ENCODE measurements around the gene PRR33.

Gene PRR33

DNA sequence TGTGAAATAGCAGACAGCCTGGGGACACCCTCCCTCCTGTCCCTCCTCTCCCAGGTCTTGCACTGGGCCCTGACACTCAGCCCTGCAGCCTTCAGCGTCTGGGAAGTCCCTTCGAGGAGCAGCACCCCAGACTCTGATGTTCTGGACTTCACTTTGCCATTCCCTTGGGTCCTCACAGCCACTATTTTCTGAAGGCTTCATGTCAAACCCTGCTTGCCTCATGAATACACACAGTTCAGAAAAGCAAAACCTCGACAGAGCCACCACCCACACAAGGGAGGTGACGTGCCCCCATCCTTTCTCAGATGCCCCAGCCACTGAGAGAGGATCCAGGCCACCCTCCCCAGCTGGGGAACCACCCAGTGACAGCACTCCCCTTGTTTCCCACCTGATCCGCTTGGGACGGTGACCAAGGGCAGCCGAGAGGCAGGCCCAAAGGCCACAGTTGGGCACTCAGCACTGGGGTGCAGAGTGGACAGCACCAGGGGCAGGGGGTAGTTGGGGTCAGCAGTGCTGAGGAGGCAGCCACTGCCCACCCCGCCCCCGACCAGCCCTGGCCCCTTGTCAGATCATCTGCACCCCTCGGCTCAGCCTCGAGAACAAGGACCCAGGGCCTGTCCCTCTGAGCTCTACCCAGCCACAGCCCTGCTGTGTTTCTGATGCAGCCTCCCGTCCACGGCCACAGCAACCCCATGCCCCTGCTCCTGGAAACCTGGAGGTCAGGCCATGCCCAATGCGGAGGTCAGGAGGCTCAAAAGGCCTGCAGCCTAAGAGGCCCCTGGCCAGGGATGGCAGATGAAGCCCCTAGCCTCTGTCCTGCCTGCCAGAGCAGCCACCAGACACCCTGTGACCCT is 24.7 kb upstream of the PRR33 start:
- DNase-seq (ENCODE audit: low read depth): no peak

DNA sequence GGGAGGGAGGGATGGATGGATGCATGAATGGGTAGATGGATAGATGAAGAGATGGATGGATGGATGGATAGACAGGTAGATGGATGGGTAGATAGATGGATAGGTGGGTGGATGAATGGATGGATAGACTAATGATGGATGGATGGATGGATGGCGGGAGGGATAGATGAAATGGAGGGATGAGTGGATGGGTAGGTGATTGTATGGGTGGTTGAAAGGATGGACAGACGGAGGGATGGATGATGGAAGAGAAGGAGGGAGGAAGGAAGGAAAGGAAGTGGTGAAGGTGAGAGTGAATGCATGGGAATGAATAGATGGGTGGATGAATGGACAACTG is 24.1 kb upstream of the PRR33 start:
- DNase-seq (ENCODE audit: low read depth): no peak

DNA sequence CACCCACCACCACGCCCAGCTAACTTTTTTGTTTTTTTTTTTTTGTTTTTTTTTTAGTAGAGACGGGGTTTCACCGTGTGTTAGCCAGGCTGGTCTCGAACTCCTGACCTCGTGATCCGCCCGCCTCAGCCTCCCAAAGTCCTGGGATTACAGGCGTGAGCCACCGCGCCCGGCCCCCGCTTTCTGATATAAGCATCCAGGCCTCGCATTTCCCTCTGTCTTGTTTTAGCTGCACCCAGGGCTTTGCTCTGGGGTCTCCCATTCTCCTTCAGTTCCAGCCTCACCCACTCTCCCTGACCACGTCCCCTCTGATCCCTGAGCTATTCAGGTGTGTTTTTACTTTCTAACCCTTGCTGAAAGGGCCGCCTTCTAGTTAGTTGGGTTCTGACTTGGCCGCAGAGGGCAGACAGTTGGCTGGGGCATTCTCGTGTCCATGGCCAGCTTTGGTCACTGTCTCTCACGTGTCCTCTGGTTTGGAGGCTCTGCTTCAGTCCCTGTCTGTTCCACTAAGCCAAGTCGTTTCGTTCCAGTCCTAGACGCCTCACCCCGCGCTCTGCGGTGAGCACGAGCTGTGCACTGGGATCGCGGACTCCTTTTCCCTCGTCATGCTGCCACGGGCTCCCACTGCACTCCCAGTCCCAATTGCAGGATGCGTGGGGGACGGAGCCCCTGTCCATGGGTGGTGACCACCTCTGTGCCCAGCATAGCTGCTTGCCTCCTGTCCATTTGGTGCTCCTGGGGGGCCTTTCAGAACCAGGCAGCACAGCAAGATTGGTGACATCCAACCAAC is 21.8 kb upstream of the PRR33 start:
- DNase-seq (ENCODE audit: low read depth): no peak

DNA sequence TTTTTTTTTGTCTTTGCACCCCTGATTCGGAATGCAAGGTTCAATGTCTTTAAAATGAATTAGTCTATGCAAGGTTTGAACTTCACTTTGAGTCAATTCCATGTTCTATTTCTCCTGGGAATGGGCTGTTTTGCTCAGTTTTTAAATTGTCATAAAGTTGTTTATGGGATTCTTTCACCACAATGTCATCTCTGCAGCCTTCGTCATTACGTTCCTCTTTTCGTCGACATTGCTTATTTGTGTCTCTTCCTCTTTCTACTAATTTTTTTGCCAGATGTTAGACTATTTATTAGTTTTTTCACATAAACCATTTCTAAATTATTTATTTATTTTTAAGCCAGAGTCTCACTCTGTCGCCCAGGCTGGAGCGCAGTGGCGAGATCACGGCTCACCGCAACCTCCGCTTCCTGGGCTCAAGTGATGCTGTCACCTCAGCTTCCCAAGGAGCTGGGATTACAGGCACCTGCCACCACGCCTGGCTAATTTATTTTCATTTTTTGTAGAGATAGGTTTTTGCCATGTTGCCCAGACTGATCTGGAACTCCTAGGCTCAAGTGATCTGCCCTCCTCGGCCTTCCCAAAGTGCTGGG is 20.7 kb upstream of the PRR33 start:
- no peak for DNase-seq (ENCODE audit: low read depth)

DNA sequence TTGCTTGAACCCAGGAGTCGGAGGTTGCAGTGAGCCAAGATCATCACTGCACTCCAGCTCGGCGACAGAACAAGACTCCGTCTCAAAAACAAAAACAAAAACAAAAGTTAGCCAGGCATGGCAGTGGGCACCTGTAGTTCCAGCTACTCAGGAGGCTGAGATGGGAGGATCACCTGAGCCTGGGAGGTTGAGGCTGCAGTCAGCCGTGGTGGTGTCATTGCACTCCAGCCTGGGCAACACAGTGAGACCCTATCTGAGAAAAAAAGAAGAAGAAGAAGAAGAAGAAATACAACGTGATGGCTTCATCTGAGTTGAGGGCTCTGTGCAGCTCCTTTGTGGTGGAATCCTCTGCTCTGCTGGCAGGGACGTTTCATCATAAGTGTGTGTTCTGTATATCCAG is 17.8 kb upstream of the PRR33 start:
- no peak for DNase-seq (ENCODE audit: low read depth)

DNA sequence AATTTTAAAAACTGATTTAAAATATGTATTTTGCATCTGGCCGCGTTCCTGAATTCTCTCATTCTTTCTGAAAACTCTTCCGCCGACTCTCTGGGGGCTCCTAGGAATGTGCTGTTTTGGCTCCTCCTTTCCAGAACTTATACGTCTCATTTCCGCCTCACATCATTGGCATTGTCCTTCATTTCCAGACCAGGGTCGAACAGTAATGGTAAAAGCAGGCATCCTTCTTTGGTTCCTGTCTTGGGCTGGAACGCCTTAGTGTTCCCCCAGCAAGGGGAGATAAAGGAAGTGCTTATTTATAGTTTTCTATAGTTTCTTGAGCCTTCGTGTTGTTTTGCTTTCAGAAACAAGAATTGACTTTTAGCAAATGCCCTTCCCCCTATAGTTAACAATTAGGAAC is 16.9 kb upstream of the PRR33 start:
- no peak for DNase-seq (ENCODE audit: low read depth)

DNA sequence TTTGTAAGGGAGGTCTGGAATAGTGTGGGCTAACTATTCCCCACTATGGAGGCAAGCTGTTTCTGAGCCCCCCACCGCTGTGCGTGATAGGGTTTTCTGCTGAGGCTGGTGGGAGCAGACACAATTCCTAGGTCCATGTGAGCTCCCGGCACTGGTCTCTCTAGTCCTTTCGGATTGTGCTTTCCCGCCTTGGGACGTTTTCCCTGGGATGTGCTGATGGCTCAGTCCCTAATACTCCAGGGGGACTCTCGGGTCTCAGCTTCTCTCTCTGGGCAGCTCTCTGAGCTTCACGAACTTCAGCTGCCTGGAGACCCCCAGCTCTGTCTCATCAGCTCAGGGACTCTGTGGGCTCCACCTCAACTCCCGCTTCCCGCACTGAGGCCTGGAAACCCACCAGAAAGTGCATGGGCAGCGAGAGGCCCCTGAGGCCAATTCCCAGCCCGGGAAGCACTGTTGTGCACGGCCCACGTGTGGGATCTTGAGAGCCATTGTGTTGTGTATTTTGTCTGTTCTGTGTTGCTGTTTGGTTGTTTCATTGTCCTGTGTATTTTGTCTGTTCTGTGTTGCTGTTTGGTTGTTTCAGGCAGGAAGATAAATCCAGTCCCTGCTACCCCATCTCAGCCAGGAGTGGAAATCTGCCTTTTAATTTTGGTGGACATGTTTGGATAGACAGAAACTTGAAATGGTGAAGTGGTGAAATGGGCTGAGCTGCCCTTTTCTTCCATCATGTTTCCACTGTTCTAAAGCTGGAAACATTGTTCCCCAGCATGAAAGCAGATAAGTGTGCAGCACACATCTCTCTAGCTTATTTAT is 15.1 kb upstream of the PRR33 start:
- DNase-seq (ENCODE audit: low read depth): no peak

DNA sequence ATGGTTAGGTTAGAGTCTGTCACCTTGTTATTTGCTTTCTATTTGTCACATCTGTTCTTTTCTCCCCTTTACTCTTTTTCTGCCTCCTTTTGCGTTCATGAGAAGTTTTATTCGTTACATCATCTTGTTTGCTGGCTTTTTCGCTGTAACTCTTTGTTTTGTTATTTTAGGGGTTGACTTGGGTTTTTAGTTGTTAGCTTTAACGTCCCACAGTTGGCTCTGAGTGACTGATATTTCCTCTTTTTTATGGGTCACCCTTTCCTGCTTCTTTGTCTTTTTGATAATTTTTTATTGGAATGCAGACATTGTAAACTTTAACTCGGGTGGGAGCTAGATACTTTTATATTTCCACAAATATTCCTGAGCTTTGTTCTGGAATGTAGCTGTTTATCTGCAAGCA is 14.5 kb upstream of the PRR33 start:
- DNase-seq (ENCODE audit: low read depth): no peak

DNA sequence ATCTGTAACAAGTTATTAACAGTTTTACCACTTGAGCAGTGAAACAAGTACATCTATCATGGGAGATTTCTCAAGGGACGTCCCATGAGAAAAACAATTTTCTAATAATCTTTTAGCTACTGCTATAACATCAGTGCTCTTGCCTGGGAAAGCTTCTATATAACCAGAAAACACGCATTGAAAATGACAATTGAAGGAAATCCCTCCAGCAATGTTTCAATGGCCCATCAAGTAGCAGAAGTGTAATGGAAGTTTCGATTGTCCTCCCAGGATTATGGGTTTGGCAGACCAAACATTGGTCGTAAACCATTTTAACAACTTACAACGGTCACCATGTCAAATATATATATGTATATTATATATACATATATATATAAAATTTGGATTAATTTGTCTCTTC is 8.0 kb upstream of the PRR33 start:
- no peak for DNase-seq (ENCODE audit: low read depth)

DNA sequence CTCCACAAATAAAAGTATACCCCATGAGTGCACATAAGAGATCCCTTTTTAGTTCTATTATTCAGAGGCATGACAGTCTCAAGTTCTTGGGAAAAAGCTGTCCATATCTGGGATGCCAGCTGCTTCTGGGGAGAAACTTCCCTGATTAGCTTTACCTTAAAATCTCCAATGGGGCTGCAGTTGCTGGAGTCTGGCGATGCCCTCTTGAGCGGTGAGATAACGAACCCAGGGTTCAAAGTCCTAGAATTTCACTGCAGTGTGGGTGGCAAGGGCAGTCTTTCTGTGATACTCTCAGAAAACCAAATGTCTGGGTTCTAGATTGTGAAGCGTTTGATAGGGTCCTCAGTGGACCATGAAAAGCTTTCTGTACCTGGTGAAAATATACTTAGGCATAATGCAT is 7.4 kb upstream of the PRR33 start:
- no peak for DNase-seq (ENCODE audit: low read depth)

DNA sequence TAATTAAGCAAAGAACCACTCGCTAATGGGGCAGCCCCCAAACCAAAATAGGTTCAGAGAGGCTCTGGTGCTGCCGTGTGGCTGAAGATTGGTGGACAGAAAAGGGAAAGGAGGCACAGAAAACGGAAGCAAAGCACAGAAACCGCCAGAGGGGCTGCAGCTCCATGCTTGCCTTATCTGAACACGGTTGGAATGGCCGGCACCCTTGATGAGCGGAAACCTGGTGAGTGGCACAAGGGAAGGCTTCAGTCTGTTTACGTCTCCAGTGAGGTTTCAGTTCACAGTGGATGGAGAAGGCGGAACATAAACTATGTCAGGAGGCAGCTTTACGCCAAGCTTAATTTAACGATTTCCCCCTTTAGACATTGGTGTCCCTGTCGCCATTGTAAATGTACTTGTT is 5.2 kb upstream of the PRR33 start:
- DNase-seq (ENCODE audit: low read depth): no peak

DNA sequence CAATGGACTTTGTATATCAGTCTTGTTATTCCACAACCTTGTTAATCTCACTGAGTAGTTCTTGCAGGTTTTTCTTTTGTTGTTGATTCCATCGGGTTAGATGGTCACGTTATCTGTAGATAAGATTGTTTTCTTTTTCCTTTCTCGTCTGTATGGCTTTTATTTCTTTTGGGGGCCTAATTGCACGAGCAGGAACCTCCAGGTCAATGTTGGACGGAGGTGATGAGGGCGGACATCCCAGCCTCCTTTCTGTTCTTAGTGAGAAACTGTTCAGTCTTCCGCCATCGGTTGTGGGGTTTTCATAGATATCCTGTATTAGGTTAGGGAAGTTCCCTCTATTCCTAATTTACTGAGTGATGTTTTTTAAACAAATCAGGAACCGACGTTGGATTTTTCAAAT is 4.8 kb upstream of the PRR33 start:
- DNase-seq (ENCODE audit: low read depth): no peak

DNA sequence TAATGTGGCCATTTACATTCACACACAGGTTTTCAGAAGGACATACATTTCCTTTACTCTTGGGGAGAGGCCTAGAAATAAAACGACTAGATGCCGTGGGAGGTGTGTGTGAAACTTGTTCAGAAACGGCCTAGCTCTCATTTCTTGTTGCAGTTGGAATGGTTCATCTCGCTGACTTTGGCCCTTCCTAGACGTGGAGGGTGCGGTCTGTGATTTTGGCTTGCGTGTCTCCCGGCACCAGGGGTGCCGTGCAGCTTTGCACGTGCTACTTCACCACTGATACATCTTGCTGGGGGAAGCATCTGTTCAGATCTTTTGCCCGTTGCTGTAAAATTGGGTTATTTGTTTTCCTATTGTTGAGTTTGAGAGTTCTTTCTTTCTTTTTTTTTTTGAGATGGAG is 3.1 kb upstream of the PRR33 start:
- no peak for DNase-seq (ENCODE audit: low read depth)

DNA sequence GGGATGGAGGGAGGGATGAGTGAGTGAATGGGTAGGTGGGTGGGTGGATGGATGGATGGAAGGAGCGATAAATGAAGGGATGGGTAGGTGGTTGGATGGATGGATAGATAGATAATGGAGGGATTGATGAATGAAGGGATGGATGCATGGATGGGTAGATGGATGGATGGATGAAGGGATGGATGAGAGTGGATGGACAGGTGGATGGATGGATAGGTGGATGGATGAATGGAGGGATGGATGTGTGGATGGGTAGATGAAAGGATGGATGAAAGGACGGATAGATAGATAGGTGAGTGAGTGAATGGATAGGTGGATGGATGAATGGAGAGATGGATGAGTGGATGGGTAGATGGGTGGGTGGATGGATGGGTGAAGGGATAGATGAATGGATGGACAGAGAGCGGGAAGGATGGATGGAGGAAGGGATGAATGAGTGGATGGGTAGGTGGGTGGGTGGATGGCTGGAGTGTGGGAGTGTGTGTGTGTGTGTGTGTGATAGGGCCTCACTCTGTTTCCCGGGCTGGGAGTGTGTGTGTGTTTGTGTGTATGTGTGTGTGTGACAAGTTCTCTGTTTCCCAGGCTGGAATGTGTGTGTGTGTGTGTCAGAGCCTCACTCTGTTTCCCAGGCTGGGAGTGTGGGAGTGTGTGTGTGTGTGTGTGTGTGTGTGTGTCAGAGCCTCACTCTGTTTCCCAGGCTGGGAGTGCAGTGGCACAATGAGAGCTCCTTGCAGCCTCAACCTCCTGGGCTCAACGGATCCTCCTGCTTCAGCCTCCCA is 2.1 kb upstream of the PRR33 start:
- no peak for DNase-seq (ENCODE audit: low read depth)

DNA sequence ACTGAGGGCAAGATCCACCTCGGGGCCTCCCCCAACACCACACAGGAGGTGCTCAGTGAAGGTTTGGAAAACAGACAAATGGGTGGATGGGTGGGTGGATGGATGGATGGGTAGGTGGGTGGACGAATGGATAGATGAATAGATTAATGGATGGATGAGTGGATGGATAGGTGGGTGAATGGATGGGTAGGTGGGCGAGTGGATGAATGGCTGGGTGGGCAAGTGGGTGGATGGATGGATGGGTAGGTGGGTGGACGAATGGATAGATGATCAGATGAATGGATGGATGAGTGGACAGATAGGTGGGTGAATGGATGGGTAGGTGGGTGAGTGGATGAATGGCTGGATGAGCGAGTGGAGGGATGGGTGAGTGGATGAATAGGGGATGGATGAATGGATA is 863 bp upstream of the PRR33 start:
- no peak for DNase-seq (ENCODE audit: low read depth)

DNA sequence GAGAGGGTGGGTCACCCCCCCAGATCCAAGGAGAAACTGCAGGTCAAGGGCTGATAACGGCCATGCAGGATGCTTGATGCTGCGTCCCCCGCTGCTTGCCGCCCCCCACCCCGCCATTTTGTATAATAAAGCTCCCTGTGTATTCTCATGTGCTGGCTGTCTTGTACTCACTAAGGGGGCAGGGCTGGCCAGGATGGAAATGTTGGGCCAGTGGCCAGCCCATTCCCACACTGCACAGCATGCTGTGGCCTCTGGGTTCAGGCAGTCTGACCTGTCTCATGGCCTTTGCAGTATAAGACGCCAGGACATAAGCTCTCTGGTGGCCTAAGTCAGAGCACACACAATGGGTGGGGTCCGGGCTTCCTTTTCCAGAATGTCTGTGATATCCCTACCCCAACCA is 421 bp upstream of the PRR33 start:
- no peak for DNase-seq (ENCODE audit: low read depth)

DNA sequence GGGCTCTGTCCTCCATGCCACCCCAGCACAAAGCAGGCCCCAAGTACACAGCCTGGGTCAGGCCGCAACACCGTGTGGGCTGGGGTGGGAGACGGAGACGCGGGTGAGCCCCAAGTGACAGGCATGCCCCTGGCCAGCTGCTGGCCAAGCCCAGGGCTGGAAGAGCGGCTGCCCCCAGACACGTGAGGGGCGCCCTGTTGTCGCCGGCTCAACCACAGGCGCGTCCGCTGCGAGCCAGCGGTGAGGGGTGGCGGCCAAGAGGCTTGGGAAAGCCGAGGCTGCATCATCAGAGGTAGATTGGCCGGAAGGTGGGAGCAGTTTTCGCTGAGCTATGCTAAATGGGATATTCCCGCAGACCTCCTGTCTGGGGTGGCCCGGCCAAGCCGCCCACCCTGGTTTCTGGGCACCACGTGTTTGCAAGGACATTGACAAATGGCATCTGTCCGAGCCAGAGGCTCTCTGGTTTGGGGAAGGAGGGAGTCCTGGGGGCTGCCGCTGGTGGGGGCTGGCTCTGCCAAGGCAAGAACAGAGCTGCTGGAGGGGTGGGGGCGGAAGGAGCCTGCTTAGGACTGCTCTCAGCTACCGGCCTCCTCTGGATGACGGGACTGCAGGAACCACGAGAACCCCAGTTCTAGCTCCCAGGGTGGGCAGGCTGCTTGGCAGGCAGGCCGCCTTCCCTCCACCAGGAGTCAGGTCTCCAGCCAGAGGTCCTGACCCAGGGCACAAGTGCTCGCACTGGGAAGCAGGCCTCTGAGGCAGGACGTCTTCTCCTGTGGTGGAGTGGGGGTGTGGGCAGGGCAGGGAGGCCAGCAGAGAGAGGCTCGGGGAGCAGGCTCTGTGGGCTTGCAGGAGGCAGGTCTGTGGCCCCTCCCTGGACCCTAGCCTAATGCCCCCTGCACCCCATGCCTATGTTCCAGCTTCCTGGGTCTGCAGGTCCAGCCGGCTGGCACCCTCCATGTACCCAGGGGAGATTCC is 552 bp downstream of the PRR33 start:
- no peak for DNase-seq (ENCODE audit: low read depth)

DNA sequence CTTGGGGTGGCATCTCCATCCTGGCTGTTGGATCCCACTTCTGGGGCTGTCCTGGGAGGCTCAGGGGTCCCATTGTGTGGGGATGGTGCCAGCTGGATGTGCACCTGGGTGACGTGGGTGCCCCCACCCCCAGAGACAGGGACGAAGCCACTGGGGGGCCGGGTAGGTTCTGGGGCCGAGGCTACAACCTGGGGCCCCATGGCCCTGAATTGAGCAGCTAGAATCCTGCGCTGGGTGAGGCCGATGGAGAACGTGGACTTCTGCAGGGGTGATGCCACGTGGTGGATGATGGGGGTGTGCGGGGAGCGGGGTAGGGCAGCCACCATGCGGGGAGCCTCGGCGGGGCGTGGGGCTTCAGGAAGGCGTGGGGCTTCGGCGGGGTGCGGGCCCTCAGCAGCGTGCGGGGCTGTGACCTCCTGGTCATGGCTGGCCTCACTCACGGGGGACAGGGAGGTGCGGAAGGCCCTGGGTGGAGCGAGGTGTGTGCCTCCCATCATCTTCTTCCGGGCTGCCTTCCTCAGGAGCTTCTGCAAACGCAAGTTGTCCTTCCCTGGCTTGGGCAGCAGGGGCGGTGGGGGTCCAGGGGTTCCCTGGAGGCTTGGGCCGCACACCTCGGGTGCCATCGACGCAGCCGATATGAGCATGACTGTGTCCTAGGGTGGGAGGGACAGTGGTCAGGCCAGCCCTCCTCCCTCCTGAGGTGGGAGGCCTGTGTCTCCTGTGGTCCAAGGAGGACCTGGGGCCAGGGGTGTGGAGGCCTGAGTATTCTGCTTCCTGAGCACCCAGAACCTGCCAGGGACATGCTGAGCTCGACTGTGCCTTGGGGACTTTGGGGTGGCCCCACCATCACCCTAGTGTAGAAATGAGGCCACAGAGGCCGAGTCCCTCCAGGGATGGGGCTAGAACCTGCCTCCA is 1.5 kb downstream of the PRR33 start:
- no peak for DNase-seq (ENCODE audit: low read depth)

DNA sequence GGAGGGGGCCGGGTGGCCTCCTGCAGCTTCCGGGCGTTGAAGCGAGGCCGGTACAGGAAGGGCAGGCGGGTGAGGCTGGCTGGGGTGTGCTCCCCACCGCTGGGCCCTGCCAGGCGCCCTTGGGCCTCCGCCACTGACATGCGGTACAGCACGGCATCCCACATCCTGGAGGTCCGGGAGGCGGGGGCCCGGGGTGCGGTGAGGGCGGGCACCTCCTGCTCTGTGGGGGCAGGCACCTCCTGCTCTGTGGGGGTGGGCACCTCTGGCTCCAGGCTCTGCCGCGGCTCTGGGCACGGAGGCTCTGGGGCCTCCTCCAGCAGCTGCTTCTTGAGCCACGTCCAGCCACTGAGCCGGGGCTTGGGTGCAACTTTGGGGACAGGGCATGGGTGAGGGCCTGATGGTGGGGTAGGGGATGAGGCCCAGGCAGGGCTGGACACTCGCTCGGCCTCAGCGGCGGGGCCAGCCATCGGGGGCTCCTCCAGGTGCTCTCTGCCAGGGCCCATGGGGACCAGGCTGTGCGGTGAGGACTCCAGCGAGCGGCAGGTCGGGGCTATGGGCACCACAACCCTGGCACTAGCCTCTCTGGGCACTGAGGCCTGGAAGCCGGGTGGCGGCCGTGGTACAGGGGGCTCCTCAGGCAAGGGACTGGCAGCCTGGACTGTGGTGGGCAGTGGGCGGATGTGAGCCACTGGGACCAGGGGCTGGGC is 2.3 kb downstream of the PRR33 start:
- peak; percentile 56 for DNase-seq (ENCODE audit: low read depth)

All from activated T-cell treated with anti-CD3 and anti-CD28 coated beads for 24 hours (primary cell).